Keratinocyte (primary cell): ENCODE data around the gene LOXHD1. TPM values are rescaled to one million over a fixed set of nuclear protein-coding genes. Genes with fewer than 3 reads are reported as not detected.

ENCODE experiments used
- DNase-seq: peaks from one replicate; pipeline ENCODE4 v3.0.0-alpha.2; 2011; ENCODE audit warnings: low read depth, missing footprints, low spot score
- FAIRE-seq: peaks from 2 replicates; lab custom pipeline; 2011; peaks lifted over from hg19 to GRCh38; lab: Jason Lieb, UNC
- H2AFZ ChIP-seq: 2 replicates; pipeline ENCODE4 v1.6.0; 2012; ENCODE audit warnings: low read length, control low read depth, inconsistent platforms; ENCODE audit not compliant: control insufficient read depth
- H3K27ac ChIP-seq: 2 replicates; pipeline ENCODE4 v1.5.1; 2011; ENCODE audit warnings: low read length; ENCODE audit not compliant: control insufficient read depth, insufficient read depth
- H3K27me3 ChIP-seq: 3 replicates; pipeline ENCODE4 v1.6.0; 2011; ENCODE audit warnings: low read length; ENCODE audit not compliant: control insufficient read depth, insufficient read depth; ENCODE audit errors: extremely low read depth
- H3K36me3 ChIP-seq, 2 experiments: 2 replicates in 1 of 2; 3 replicates in 1 of 2; pipeline ENCODE4 v1.5.1; 2011; ENCODE audit warnings: low read length in 2 of 2, mild to moderate bottlenecking in 1 of 2; ENCODE audit not compliant: control insufficient read depth in 2 of 2, insufficient read depth in 2 of 2; ENCODE audit errors: extremely low read depth in 1 of 2
- H3K4me1 ChIP-seq: 3 replicates; pipeline ENCODE4 v1.5.1; 2011; ENCODE audit warnings: low read length; ENCODE audit not compliant: control insufficient read depth, insufficient read depth; ENCODE audit errors: extremely low read depth
- H3K4me2 ChIP-seq: 3 replicates; pipeline ENCODE4 v1.6.0; 2011; ENCODE audit warnings: low read depth, low read length; ENCODE audit not compliant: control insufficient read depth, insufficient read depth; ENCODE audit errors: extremely low read depth
- H3K4me3 ChIP-seq, 3 experiments: fragments of 200-600 bp in 1 of 3; sonication (generic) in 1 of 3; 2 replicates in 2 of 3; 3 replicates in 1 of 3; pipeline ENCODE4 v1.5.1; 2011 to 2016; ENCODE audit warnings: low read length in 3 of 3, mild to moderate bottlenecking in 3 of 3, control low read depth in 2 of 3, inconsistent platforms in 1 of 3, low read depth in 1 of 3, mixed read lengths in 1 of 3, mixed run types in 1 of 3, moderate library complexity in 1 of 3; ENCODE audit not compliant: control insufficient read depth in 2 of 3, insufficient read depth in 2 of 3; ENCODE audit errors: extremely low read depth in 1 of 3
- H3K79me2 ChIP-seq: 2 replicates; pipeline ENCODE4 v1.6.0; 2012; ENCODE audit warnings: low read length; ENCODE audit not compliant: control insufficient read depth, insufficient read depth
- H3K9ac ChIP-seq: 3 replicates; pipeline ENCODE4 v1.6.0; 2011; ENCODE audit warnings: low read length; ENCODE audit not compliant: control insufficient read depth, insufficient read depth; ENCODE audit errors: extremely low read depth
- H3K9me1 ChIP-seq: 3 replicates; pipeline ENCODE4 v1.6.0; 2011; ENCODE audit warnings: low read length; ENCODE audit not compliant: control insufficient read depth, insufficient read depth; ENCODE audit errors: extremely low read depth
- H3K9me3 ChIP-seq: 2 replicates; pipeline ENCODE4 v1.5.1; 2012; ENCODE audit warnings: low read depth, low read length; ENCODE audit not compliant: control insufficient read depth
- H4K20me1 ChIP-seq: 3 replicates; pipeline ENCODE4 v1.6.0; 2011; ENCODE audit warnings: low read length; ENCODE audit not compliant: control insufficient read depth, insufficient read depth; ENCODE audit errors: extremely low read depth
- EZH2 ChIP-seq: IDR thresholded peaks from one replicate; pipeline ENCODE4 v1.6.1; 2012; ENCODE audit warnings: inconsistent platforms, mild to moderate bottlenecking, low read length, moderate library complexity
- dilution Hi-C: fragments of 300-500 bp; cut with MboI; formaldehyde crosslinking; loops from one replicate; pipeline ENCODE4 v1.7.0; 2020; ENCODE audit warnings: low sequenced_read_pairs; ENCODE audit not compliant: extremely low pct_ligation_motif_present
- polyA plus RNA-seq, 5 experiments: library from polyadenylated mRNA; depleted of rRNA in 3 of 5; stranded (reverse) in 3 of 5; stranded (forward) in 1 of 5; unstranded in 1 of 5; fragments of >200 nt; gene quantifications; 1 replicate in 1 of 5; 2 replicates in 3 of 5; 3 replicates in 1 of 5; pipeline versions ENCODE4 v1.2.1 to v1.2.3, GENCODE V29; 2011 to 2012; ENCODE audit warnings: missing spikeins in 2 of 5, low read depth in 1 of 5, low replicate concordance in 1 of 5
- TF ChIP-seq, protein P1 (sequence below), 3 experiments: IDR thresholded peaks in 1 of 3; conservative IDR thresholded peaks in 1 of 3; optimal IDR thresholded peaks in 1 of 3; 2 replicates in 2 of 3; 3 replicates in 1 of 3; pipeline versions ENCODE3 to v1.5.1; 2011; ENCODE audit warnings: low read length in 3 of 3, mild to moderate bottlenecking in 3 of 3, moderate library complexity in 2 of 3, control low read depth in 1 of 3, inconsistent platforms in 1 of 3; ENCODE audit not compliant: insufficient read depth in 2 of 3; ENCODE audit errors: extremely low read depth in 1 of 3

Gene LOXHD1
- polyA plus RNA-seq, 1 donor (not counting 4 experiments of a cell fraction or from before 2014, with no cell fraction given) = not detected

DNA sequence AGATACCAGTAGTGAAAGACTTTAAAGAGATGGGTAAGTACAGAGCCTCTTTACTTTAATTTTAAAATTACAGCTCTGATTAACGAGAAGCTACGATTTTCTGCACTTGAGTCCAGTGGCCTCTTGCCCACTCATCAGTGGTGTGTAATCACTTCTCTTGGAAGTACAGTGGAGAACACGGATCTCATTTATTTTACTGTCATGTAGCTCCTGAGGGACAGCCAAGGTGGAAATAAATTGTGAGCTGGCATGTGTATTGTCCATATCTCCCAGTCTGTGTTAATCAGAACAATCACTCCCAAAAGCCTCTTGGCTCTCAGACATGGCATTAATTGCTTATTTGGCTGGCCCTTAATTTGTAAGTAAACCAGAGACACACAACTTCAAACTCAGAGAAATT lies 69.4 kb downstream of the LOXHD1 start:
- no peaks in the 10 kb centered on the region for H3K27me3 ChIP-seq
- no peaks in the 10 kb centered on the region for H3K4me1 ChIP-seq
- dilution Hi-C loops = no loop called here
- no peak overlapping the region for H3K4me3 ChIP-seq
- no peaks in the 10 kb centered on the region for H4K20me1 ChIP-seq
- H3K79me2 ChIP-seq = no peaks in the 10 kb centered on the region
- H3K4me2 ChIP-seq = no peak overlapping the region
- TF ChIP-seq EZH2 = no peak
- TF ChIP-seq, protein P1, sequence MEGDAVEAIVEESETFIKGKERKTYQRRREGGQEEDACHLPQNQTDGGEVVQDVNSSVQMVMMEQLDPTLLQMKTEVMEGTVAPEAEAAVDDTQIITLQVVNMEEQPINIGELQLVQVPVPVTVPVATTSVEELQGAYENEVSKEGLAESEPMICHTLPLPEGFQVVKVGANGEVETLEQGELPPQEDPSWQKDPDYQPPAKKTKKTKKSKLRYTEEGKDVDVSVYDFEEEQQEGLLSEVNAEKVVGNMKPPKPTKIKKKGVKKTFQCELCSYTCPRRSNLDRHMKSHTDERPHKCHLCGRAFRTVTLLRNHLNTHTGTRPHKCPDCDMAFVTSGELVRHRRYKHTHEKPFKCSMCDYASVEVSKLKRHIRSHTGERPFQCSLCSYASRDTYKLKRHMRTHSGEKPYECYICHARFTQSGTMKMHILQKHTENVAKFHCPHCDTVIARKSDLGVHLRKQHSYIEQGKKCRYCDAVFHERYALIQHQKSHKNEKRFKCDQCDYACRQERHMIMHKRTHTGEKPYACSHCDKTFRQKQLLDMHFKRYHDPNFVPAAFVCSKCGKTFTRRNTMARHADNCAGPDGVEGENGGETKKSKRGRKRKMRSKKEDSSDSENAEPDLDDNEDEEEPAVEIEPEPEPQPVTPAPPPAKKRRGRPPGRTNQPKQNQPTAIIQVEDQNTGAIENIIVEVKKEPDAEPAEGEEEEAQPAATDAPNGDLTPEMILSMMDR (optimal IDR thresholded peaks at IDR 0.05 in 1 of 3, IDR thresholded peaks at IDR 0.05 in 1 of 3, conservative IDR thresholded peaks at IDR 0.05 in 1 of 3; ENCODE audit: extremely low read depth in 1 of 3, insufficient read depth in 2 of 3, low read length in 3 of 3) = no peak
- H2AFZ ChIP-seq = no peak overlapping the region
- FAIRE-seq = no peak
- DNase-seq = no peak
- no peaks in the 10 kb centered on the region for H3K9me3 ChIP-seq
- no peak overlapping the region for H3K9ac ChIP-seq
- H3K36me3 ChIP-seq = no peaks in the 10 kb centered on the region
- H3K27ac ChIP-seq = no peak overlapping the region
- H3K9me1 ChIP-seq = no peaks in the 10 kb centered on the region

DNA sequence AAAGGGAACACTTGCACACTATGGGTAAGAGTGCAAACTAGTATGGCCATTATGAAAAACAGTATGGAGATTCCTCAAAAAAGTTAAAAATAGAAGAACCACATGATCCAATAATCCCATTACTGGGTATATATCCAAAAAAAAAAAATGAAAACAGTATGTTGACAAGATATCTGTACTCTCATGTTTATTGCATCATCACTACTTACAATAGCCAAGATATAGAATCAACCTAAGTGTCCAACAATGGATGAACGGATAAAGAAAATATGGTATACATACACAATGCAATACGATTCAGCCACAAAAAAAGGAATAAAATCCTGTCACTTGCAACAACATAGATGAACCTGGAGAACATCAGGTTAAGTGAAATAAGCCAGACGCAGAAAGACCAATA lies 73.3 kb downstream of the LOXHD1 start:
- Histone ChIP-seq H3K9ac (no peak overlapping the region), H3K9me3 (peaks cover 3% of the 10 kb centered on the region), H3K4me3 (no peak overlapping the region), H3K27ac (no peak overlapping the region), H3K79me2 (no peaks in the 10 kb centered on the region), H4K20me1 (no peaks in the 10 kb centered on the region), H3K36me3 (no peaks in the 10 kb centered on the region), H3K4me2 (no peak overlapping the region), H3K27me3 (no peaks in the 10 kb centered on the region), H3K9me1 (no peaks in the 10 kb centered on the region), H2AFZ (no peak overlapping the region), H3K4me1 (no peaks in the 10 kb centered on the region)
- TF ChIP-seq, protein P1 (optimal IDR thresholded peaks at IDR 0.05 in 1 of 3, IDR thresholded peaks at IDR 0.05 in 1 of 3, conservative IDR thresholded peaks at IDR 0.05 in 1 of 3; ENCODE audit: extremely low read depth in 1 of 3, insufficient read depth in 2 of 3, low read length in 3 of 3) = no peak
- TF ChIP-seq EZH2 = no peak
- DNase-seq (no peak), FAIRE-seq (no peak)
- dilution Hi-C loops = no loop called here
